Upper lobe of left lung (tissue), 4 donors: Measurements from ENCODE around the gene TNRC6C.

ENCODE experiments used
- EP300 ChIP-seq, 4 donors: sonication (generic); formaldehyde crosslinking; IDR thresholded peaks; one replicate each; pipeline ENCODE4 v1.5.1; 2017; ENCODE audit warnings: antibody characterized with exemption in 4 of 4, control low read depth in 2 of 4
- POLR2A ChIP-seq, 4 donors: fragments of 450-650 bp; IDR thresholded peaks; one replicate each; pipeline ENCODE4 v1.5.1; 2016 to 2017; ENCODE audit warnings: antibody characterized with exemption in 4 of 4, mild to moderate bottlenecking in 2 of 4
- POLR2AphosphoS5 ChIP-seq, 2 donors: sonication (generic); formaldehyde crosslinking; IDR thresholded peaks; one replicate each; pipeline ENCODE4 v1.5.1; 2017; ENCODE audit warnings: antibody characterized with exemption in 2 of 2
- TF ChIP-seq, protein P1 (sequence below), 6 experiments: fragments of 450-650 bp in 4 of 6; fragments of 200-600 bp in 2 of 6; sonication (generic) in 2 of 6; IDR thresholded peaks; one replicate each; pipeline ENCODE4 v1.5.1; 2016 to 2019; ENCODE audit warnings: antibody characterized with exemption in 6 of 6

DNA sequence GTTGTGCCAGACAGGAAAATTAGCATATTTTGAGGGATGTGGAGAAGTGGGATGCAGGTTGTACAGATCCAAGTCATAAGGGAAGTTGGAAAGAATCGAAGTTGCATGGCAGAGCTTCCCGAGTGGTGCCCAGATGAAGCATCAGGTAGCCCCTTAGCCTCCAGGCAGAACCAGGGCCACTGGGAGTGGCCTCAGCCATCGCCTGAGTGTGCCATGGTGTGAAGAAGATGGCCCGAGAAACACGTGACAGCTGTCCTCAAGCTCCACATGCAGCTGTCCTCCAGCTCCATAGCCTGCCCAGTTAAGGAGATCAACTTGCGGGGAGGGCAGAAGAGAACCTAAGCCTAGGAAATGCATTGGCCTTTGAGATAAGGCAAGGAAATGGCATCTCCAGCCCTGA, 136.5 kb downstream of the TNRC6C start:
- TF ChIP-seq, protein P1, sequence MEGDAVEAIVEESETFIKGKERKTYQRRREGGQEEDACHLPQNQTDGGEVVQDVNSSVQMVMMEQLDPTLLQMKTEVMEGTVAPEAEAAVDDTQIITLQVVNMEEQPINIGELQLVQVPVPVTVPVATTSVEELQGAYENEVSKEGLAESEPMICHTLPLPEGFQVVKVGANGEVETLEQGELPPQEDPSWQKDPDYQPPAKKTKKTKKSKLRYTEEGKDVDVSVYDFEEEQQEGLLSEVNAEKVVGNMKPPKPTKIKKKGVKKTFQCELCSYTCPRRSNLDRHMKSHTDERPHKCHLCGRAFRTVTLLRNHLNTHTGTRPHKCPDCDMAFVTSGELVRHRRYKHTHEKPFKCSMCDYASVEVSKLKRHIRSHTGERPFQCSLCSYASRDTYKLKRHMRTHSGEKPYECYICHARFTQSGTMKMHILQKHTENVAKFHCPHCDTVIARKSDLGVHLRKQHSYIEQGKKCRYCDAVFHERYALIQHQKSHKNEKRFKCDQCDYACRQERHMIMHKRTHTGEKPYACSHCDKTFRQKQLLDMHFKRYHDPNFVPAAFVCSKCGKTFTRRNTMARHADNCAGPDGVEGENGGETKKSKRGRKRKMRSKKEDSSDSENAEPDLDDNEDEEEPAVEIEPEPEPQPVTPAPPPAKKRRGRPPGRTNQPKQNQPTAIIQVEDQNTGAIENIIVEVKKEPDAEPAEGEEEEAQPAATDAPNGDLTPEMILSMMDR (IDR thresholded peaks at IDR 0.05), result no peak
- TF ChIP-seq POLR2A (IDR thresholded peaks at IDR 0.05) (no peak), EP300 (IDR thresholded peaks at IDR 0.05) (no peak), POLR2AphosphoS5 (IDR thresholded peaks at IDR 0.05) (no peak)
